Measurements from ENCODE around the gene SPACA6. TPM values are rescaled to one million over a fixed set of nuclear protein-coding genes. Genes with fewer than 3 reads are reported as not detected.

Gene SPACA6
- polyA plus RNA-seq, 1 donor (not counting 4 experiments of a cell fraction or from before 2014, with no cell fraction given): 4.3 TPM

- no peak overlapping the region for H3K4me3 ChIP-seq (ENCODE audit: control insufficient read depth in 2 of 3, extremely low read depth in 1 of 3, insufficient read depth in 2 of 3, low read depth in 1 of 3, low read length in 3 of 3)
- no peaks in the 10 kb centered on the region for H3K79me2 ChIP-seq (ENCODE audit: control insufficient read depth, insufficient read depth, low read length)
- H2AFZ ChIP-seq (ENCODE audit: control insufficient read depth, low read length): no peak overlapping the region
- H3K9ac ChIP-seq (ENCODE audit: control insufficient read depth, extremely low read depth, insufficient read depth, low read length): no peak overlapping the region
- peaks cover 3% of the 10 kb centered on the region for H3K4me1 ChIP-seq (ENCODE audit: control insufficient read depth, extremely low read depth, insufficient read depth, low read length)
- no peak overlapping the region for H3K4me2 ChIP-seq (ENCODE audit: control insufficient read depth, extremely low read depth, insufficient read depth, low read depth, low read length)
- no peaks in the 10 kb centered on the region for H3K9me1 ChIP-seq (ENCODE audit: control insufficient read depth, extremely low read depth, insufficient read depth, low read length)
- no peaks in the 10 kb centered on the region for H4K20me1 ChIP-seq (ENCODE audit: control insufficient read depth, extremely low read depth, insufficient read depth, low read length)
- no peak for TF ChIP-seq EZH2 (IDR thresholded peaks at IDR 0.05; ENCODE audit: low read length)
- TF ChIP-seq CTCF (optimal IDR thresholded peaks at IDR 0.05 in 1 of 3, IDR thresholded peaks at IDR 0.05 in 1 of 3, conservative IDR thresholded peaks at IDR 0.05 in 1 of 3; ENCODE audit: extremely low read depth in 1 of 3, insufficient read depth in 2 of 3, low read length in 3 of 3): no peak
- no peak overlapping the region for H3K27ac ChIP-seq (ENCODE audit: control insufficient read depth, insufficient read depth, low read length)
- FAIRE-seq: no peak
- dilution Hi-C loops (cut with MboI; ENCODE audit: extremely low pct_ligation_motif_present, low sequenced_read_pairs): no loop called here
- peaks cover 0 to 9% of the 10 kb centered on the region in 2 experiments for H3K36me3 ChIP-seq (ENCODE audit: control insufficient read depth in 2 of 2, extremely low read depth in 1 of 2, insufficient read depth in 2 of 2, low read length in 2 of 2)
- H3K27me3 ChIP-seq (ENCODE audit: control insufficient read depth, extremely low read depth, insufficient read depth, low read length): peaks cover 4% of the 10 kb centered on the region
- no peaks in the 10 kb centered on the region for H3K9me3 ChIP-seq (ENCODE audit: control insufficient read depth, low read depth, low read length)
- DNase-seq (ENCODE audit: low read depth, low spot score): no peak
These were observed 16.4 kb downstream of the SPACA6 start for GRCh38 chr19:51709575-51709974.

GRCh38 chr19:51710163-51710562 is 17.0 kb downstream of the SPACA6 start:
- Histone ChIP-seq H3K4me1 (ENCODE audit: control insufficient read depth, extremely low read depth, insufficient read depth, low read length) (peaks cover 1% of the 10 kb centered on the region), H3K9ac (ENCODE audit: control insufficient read depth, extremely low read depth, insufficient read depth, low read length) (no peak overlapping the region), H4K20me1 (ENCODE audit: control insufficient read depth, extremely low read depth, insufficient read depth, low read length) (no peaks in the 10 kb centered on the region), H3K9me3 (ENCODE audit: control insufficient read depth, low read depth, low read length) (no peaks in the 10 kb centered on the region), H3K9me1 (ENCODE audit: control insufficient read depth, extremely low read depth, insufficient read depth, low read length) (no peaks in the 10 kb centered on the region), H3K27ac (ENCODE audit: control insufficient read depth, insufficient read depth, low read length) (no peak overlapping the region), H3K27me3 (ENCODE audit: control insufficient read depth, extremely low read depth, insufficient read depth, low read length) (peaks cover 4% of the 10 kb centered on the region), H3K79me2 (ENCODE audit: control insufficient read depth, insufficient read depth, low read length) (no peaks in the 10 kb centered on the region), H3K4me2 (ENCODE audit: control insufficient read depth, extremely low read depth, insufficient read depth, low read depth, low read length) (no peak overlapping the region), H3K36me3 (ENCODE audit: control insufficient read depth in 2 of 2, extremely low read depth in 1 of 2, insufficient read depth in 2 of 2, low read length in 2 of 2) (peaks cover 0 to 7% of the 10 kb centered on the region in 2 experiments), H2AFZ (ENCODE audit: control insufficient read depth, low read length) (no peak overlapping the region), H3K4me3 (ENCODE audit: control insufficient read depth in 2 of 3, extremely low read depth in 1 of 3, insufficient read depth in 2 of 3, low read depth in 1 of 3, low read length in 3 of 3) (no peak overlapping the region)
- TF ChIP-seq EZH2 (IDR thresholded peaks at IDR 0.05; ENCODE audit: low read length): no peak
- TF ChIP-seq CTCF (optimal IDR thresholded peaks at IDR 0.05 in 1 of 3, IDR thresholded peaks at IDR 0.05 in 1 of 3, conservative IDR thresholded peaks at IDR 0.05 in 1 of 3; ENCODE audit: extremely low read depth in 1 of 3, insufficient read depth in 2 of 3, low read length in 3 of 3): no peak
- DNase-seq (ENCODE audit: low read depth, low spot score) (no peak), FAIRE-seq (no peak)
- dilution Hi-C loops (cut with MboI; ENCODE audit: extremely low pct_ligation_motif_present, low sequenced_read_pairs): no loop called here

All from keratinocyte (primary cell).